Uterus (tissue), 2 donors: ENCODE results near the gene HSPA12B.

Experiments
- POLR2A ChIP-seq, 2 donors: fragments of 450-650 bp; IDR thresholded peaks; one replicate each; pipeline ENCODE4 v1.6.1; 2016; ENCODE audit warnings: antibody characterized with exemption in 2 of 2, mild to moderate bottlenecking in 1 of 2, moderate library complexity in 1 of 2
- TF ChIP-seq, protein P1 (sequence below), 4 experiments: fragments of 200-600 bp in 2 of 4; fragments of 450-650 bp in 2 of 4; sonication (generic) in 2 of 4; IDR thresholded peaks; one replicate each; pipeline ENCODE4 v1.5.1; 2016 to 2019; ENCODE audit warnings: antibody characterized with exemption in 4 of 4, mild to moderate bottlenecking in 2 of 4, moderate library complexity in 1 of 4

GRCh38 chr20:3698591-3699001, 33.9 kb upstream of the HSPA12B start:
- TF ChIP-seq, protein P1, sequence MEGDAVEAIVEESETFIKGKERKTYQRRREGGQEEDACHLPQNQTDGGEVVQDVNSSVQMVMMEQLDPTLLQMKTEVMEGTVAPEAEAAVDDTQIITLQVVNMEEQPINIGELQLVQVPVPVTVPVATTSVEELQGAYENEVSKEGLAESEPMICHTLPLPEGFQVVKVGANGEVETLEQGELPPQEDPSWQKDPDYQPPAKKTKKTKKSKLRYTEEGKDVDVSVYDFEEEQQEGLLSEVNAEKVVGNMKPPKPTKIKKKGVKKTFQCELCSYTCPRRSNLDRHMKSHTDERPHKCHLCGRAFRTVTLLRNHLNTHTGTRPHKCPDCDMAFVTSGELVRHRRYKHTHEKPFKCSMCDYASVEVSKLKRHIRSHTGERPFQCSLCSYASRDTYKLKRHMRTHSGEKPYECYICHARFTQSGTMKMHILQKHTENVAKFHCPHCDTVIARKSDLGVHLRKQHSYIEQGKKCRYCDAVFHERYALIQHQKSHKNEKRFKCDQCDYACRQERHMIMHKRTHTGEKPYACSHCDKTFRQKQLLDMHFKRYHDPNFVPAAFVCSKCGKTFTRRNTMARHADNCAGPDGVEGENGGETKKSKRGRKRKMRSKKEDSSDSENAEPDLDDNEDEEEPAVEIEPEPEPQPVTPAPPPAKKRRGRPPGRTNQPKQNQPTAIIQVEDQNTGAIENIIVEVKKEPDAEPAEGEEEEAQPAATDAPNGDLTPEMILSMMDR (IDR thresholded peaks at IDR 0.05), result no peak
- no peak for TF ChIP-seq POLR2A (IDR thresholded peaks at IDR 0.05)
